Subcutaneous adipose tissue (tissue), 4 donors: ENCODE data around the gene PDE11A. TPM values are rescaled to one million over a fixed set of nuclear protein-coding genes. Genes with fewer than 3 reads are reported as not detected.

Experiments used
- total RNA-seq, 4 donors: library from RNA; depleted of rRNA; stranded (reverse); fragments of >200 nt; gene quantifications; one replicate each; pipeline ENCODE4 v1.1.0, GENCODE V29; 2016
- TF ChIP-seq, protein P1 (sequence below): fragments of 450-650 bp; IDR thresholded peaks from one replicate; pipeline ENCODE4 v1.5.1; 2016; ENCODE audit warnings: low read depth, mild to moderate bottlenecking, control low read depth, antibody characterized with exemption, moderate library complexity

The PDE11A gene
- total RNA-seq, 4 donors from 2014 or later: 0.33 to 1.2 (median 1.1) TPM; not detected in 1

DNA sequence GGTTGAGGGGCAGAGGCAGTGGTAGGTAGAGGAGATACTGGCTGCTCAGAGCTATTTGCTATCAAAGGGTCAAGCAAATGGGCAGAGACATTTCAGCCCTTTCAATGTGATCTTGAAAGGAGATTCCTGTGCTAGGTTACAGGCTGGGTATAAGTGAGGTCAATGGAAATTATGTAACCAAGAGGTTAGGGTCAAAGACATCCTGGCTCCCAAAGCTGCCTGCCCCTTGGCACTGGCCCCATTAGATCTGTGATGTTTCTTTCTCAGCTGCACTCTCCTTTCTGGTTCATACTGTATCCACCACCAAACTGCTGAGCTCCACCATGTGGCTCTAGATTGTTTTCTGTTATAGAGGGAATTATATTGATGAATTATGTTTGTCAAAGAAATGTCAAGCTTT, 479.6 kb downstream of the PDE11A start:
- TF ChIP-seq, protein P1, sequence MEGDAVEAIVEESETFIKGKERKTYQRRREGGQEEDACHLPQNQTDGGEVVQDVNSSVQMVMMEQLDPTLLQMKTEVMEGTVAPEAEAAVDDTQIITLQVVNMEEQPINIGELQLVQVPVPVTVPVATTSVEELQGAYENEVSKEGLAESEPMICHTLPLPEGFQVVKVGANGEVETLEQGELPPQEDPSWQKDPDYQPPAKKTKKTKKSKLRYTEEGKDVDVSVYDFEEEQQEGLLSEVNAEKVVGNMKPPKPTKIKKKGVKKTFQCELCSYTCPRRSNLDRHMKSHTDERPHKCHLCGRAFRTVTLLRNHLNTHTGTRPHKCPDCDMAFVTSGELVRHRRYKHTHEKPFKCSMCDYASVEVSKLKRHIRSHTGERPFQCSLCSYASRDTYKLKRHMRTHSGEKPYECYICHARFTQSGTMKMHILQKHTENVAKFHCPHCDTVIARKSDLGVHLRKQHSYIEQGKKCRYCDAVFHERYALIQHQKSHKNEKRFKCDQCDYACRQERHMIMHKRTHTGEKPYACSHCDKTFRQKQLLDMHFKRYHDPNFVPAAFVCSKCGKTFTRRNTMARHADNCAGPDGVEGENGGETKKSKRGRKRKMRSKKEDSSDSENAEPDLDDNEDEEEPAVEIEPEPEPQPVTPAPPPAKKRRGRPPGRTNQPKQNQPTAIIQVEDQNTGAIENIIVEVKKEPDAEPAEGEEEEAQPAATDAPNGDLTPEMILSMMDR: no peak

DNA sequence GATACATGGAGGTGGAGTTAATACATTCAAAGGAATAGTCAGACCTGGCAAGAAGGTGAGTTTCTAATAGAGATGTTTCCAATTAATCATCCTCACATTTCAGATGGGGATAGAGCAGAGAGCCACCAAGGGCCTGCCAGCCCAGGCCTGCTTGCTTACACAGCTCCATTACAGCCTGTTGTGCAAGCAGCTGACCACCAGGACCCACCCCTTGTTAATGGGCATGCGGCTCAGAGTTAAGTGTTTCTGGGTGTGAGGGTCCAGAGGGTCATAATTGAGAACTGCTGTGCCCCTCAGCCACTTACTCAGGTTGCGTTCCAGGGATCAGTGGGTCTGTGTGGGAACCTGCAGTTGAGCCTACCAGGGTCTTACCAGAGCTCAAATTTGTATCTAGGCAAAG, 480.2 kb downstream of the PDE11A start:
- TF ChIP-seq, protein P1: no peak

DNA sequence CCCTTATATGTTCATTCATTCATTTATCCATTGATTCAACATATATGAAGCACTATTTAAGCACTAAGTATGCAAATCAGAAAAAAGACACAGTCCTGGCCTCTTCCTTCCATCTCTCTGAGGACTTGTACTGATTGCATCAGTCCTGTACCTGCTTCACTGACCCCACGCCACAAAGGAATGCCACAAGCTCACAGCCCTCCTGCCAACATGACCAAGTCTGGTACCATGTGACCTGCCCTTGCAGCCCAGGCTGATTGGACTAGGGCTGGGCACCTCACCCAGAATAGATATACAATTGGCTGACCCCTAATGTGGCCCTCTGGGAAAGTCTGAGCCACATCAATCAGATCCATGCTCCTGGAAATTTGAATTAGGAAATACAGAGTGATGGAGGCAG, 483.4 kb downstream of the PDE11A start:
- TF ChIP-seq, protein P1: no peak

DNA sequence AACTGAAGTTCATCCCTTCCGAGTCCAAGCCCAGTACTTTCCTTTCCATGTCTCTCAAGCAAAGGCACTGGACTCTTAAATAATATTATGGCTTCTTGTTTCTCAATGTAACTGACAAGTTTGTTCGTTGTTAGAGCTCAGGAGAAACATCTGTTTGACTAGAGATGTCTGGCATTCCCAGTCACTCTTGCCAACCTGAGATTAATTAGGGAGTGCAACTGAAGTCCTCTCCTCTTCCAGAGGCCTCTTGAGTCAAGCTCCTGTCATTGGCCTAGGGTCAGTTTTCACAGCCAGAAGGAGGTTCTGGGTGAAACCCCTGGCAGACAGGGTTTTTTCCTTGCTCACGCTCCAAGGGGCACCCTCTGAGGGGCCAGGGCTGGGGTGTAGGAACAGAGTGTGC, 483.9 kb downstream of the PDE11A start:
- TF ChIP-seq, protein P1: no peak

DNA sequence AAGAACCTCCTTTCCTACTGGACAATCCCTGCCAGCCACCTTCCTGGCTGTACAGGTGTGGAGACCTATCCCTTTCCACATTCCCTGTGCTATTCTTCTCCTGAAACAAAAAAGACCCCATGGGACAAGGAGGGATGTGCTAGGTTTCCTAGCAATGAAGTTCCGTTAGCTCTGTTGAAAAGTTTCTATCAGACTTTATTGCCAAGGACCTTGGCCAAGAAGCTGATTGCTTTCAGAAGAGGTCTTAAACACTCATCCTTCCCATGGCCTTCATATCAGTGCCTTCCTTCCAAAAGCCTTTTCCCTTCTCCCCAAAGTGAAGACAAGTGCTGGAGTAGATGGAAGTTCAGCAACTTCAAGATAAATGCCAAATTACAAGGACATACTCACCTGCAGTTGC, 485.2 kb downstream of the PDE11A start:
- TF ChIP-seq, protein P1: no peak

DNA sequence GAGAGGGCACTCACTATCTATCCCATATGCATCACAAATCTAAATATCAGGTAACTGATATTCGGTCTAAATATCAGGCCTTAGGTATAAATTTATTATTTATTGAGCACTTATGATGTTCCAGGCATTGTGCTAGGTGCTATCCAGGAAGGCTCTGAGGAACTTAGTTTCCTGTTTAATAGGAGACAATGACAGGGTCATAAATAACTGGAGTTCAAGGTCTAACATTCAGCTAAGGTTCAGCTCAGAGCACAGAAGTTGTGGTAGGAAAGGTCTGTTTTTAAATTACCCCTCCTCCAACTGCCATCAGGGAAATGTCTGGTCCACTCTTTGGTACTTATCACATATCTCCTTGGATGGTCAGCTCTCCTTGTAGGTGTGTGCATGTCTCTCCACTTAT, 486.4 kb downstream of the PDE11A start:
- TF ChIP-seq, protein P1: no peak

DNA sequence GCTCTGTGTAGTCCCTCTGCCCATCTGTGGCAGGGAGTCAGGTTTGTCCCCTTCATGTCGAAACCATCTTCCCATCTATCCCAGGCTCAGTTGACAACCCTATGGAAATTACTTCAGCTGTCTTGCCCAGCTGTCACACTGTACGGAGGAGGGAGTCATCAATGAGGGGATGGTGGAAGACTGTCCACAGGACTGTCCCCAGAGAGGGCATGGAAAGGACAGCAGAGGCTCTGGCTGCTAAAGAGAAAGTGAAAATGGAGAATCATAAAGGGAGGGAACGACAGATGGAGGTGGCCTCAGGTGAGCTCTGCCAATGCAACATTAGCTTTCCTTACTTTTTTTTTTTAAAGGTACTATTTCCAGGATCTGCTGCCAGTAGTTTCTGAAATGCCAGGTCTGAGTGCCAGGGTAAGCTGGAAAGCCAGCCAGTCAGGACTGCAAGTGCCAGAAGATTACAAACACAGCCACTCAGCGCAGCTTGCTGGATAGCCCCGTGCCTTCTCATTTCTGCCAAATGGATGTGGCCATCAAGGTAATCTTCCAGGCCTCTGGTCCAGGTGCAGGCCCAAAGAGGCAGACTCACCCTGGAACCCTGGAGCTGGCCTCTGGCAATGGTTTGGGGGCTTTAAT, 487.2 kb downstream of the PDE11A start:
- TF ChIP-seq, protein P1: no peak
